IMR-90 (cell line): ENCODE data around the gene VAC14. TPM values are rescaled to one million over a fixed set of nuclear protein-coding genes. Genes with fewer than 3 reads are reported as not detected.

ENCODE experiments used
- ATAC-seq: fragments of 200-7000 bp; cut with Tn5 transposase; 2 replicates; pipeline ENCODE4 v1.9.1; 2020; ENCODE audit warnings: low read depth, mild to moderate bottlenecking, moderate library complexity
- BruUV-seq: library from RNA; stranded (reverse); fragments of 400-500 nt; replicated peaks from 2 replicates; lab custom pipeline; 2021; lab: Mats Ljungman, UMichigan
- CTCF ChIA-PET: fragments of 300-600 bp; formaldehyde crosslinking; extraction: SDS; loops from one replicate; lab custom pipeline; 2021; ENCODE audit warnings: antibody characterized with exemption; lab: Yijun Ruan, JAX
- POLR2A ChIA-PET: fragments of 300-600 bp; sonication (Branson Sonifier 250); formaldehyde crosslinking; loops from one replicate; lab custom pipeline; 2022; ENCODE audit warnings: antibody characterized with exemption; ENCODE audit not compliant: unreplicated experiment; lab: Charles Lee
- DNase-seq: peaks from one replicate; pipeline ENCODE4 v3.0.0; 2013
- H2AFZ ChIP-seq: replicated peaks from 2 replicates; pipeline ENCODE3; 2013; ENCODE audit warnings: low read length, mild to moderate bottlenecking; ENCODE audit not compliant: poor library complexity
- H2AK5ac ChIP-seq: 2 replicates; pipeline ENCODE4 v1.6.1; 2013; ENCODE audit warnings: low read depth, low read length, inconsistent platforms
- H2AK9ac ChIP-seq: replicated peaks from 2 replicates; pipeline ENCODE3; 2013; ENCODE audit warnings: mild to moderate bottlenecking, low read depth, low read length, moderate library complexity; ENCODE audit not compliant: poor library complexity
- H2BK120ac ChIP-seq: 2 replicates; pipeline ENCODE4 v1.6.1; 2013; ENCODE audit warnings: low read depth, low read length, inconsistent platforms
- H2BK15ac ChIP-seq: 3 replicates; pipeline ENCODE4 v1.6.1; 2013; ENCODE audit warnings: low read depth, low read length, inconsistent platforms
- H2BK20ac ChIP-seq: 2 replicates; pipeline ENCODE4 v1.6.1; 2013; ENCODE audit warnings: low read depth, mild to moderate bottlenecking, inconsistent platforms, low read length, moderate library complexity
- H2BK5ac ChIP-seq: 2 replicates; pipeline ENCODE4 v1.6.1; 2013; ENCODE audit warnings: mild to moderate bottlenecking, low read depth, low read length, inconsistent platforms; ENCODE audit not compliant: poor library complexity, severe bottlenecking
- H3K14ac ChIP-seq: replicated peaks from 2 replicates; pipeline ENCODE4 v1.6.1; 2013; ENCODE audit warnings: low read depth, low read length, inconsistent platforms
- H3K18ac ChIP-seq: 2 replicates; pipeline ENCODE4 v1.6.1; 2013; ENCODE audit warnings: low read depth, low read length, control low read depth
- H3K23ac ChIP-seq: 2 replicates; pipeline ENCODE4 v1.6.1; 2013; ENCODE audit warnings: low read depth, low read length, inconsistent platforms
- H3K27ac ChIP-seq: 2 replicates; pipeline ENCODE4 v1.5.1; 2013; ENCODE audit warnings: mild to moderate bottlenecking, control low read depth, low read length; ENCODE audit not compliant: insufficient read depth
- H3K27me3 ChIP-seq: 2 replicates; pipeline ENCODE4 v1.6.1; 2013; ENCODE audit warnings: low read length; ENCODE audit not compliant: control insufficient read depth, insufficient read depth
- H3K36me3 ChIP-seq: 2 replicates; pipeline ENCODE4 v1.6.1; 2013; ENCODE audit warnings: low read length, mixed read lengths; ENCODE audit not compliant: control insufficient read depth, insufficient read depth
- H3K4ac ChIP-seq: 2 replicates; pipeline ENCODE4 v1.6.1; 2013; ENCODE audit warnings: low read depth, low read length, inconsistent platforms
- H3K4me1 ChIP-seq: 2 replicates; pipeline ENCODE4 v1.6.1; 2013; ENCODE audit warnings: low read length, mixed read lengths; ENCODE audit not compliant: control insufficient read depth, insufficient read depth
- H3K4me2 ChIP-seq: 2 replicates; pipeline ENCODE4 v1.6.1; 2013; ENCODE audit warnings: low read depth, mild to moderate bottlenecking, control low read depth, low read length, moderate library complexity
- H3K4me3 ChIP-seq: 2 replicates; pipeline ENCODE4 v1.5.1; 2013; ENCODE audit warnings: low read depth, mild to moderate bottlenecking, control low read depth, low read length, moderate library complexity; ENCODE audit not compliant: insufficient read depth
- H3K56ac ChIP-seq: 2 replicates; pipeline ENCODE4 v1.6.1; 2013; ENCODE audit warnings: low read length, inconsistent platforms; ENCODE audit not compliant: insufficient read depth; ENCODE audit errors: extremely low read depth
- H3K79me1 ChIP-seq, 2 experiments: 2 replicates each; pipeline ENCODE4 v1.6.1; 2013; ENCODE audit warnings: low read length in 2 of 2, inconsistent platforms in 1 of 2, low read depth in 1 of 2
- H3K9ac ChIP-seq: 2 replicates; pipeline ENCODE4 v1.6.1; 2013; ENCODE audit warnings: low read depth, low read length, control low read depth
- H3K9me1 ChIP-seq: 2 replicates; pipeline ENCODE4 v1.6.1; 2013; ENCODE audit warnings: low read length, inconsistent platforms; ENCODE audit not compliant: insufficient read depth
- H3K9me3 ChIP-seq: 2 replicates; pipeline ENCODE4 v1.6.1; 2013; ENCODE audit warnings: low read length; ENCODE audit not compliant: control insufficient read depth, insufficient read depth
- H4K20me1 ChIP-seq: 2 replicates; pipeline ENCODE4 v1.6.1; 2013; ENCODE audit warnings: low read length, inconsistent platforms; ENCODE audit not compliant: insufficient read depth
- H4K5ac ChIP-seq: 2 replicates; pipeline ENCODE4 v1.6.1; 2013; ENCODE audit warnings: mild to moderate bottlenecking, low read depth, low read length, control low read depth
- H4K8ac ChIP-seq, 2 experiments: 2 replicates each; pipeline ENCODE4 v1.6.1; 2013; ENCODE audit warnings: low read depth in 2 of 2, low read length in 2 of 2, control low read depth in 1 of 2, inconsistent platforms in 1 of 2
- H4K91ac ChIP-seq: 2 replicates; pipeline ENCODE4 v1.6.1; 2013; ENCODE audit warnings: low read depth, low read length, inconsistent platforms; ENCODE audit not compliant: insufficient read depth
- BHLHE40 ChIP-seq: fragments of 150-350 bp; IDR thresholded peaks from 2 replicates; pipeline ENCODE4 v1.6.1; 2016; ENCODE audit warnings: mild to moderate bottlenecking, low read depth, low read length
- MAFK ChIP-seq: IDR thresholded peaks from 2 replicates; pipeline ENCODE4 v1.6.1; 2012; ENCODE audit warnings: low read depth, low read length, improper control_type of control experiment
- NFE2L2 ChIP-seq: fragments of 150-350 bp; IDR thresholded peaks from 2 replicates; pipeline ENCODE4 v1.6.1; 2016; ENCODE audit warnings: low read depth, mild to moderate bottlenecking, low read length
- RCOR1 ChIP-seq: IDR thresholded peaks from 2 replicates; pipeline ENCODE4 v1.6.1; 2012; ENCODE audit warnings: mild to moderate bottlenecking, low read length, improper control_type of control experiment; ENCODE audit not compliant: insufficient replicate concordance
- USF2 ChIP-seq: fragments of 150-350 bp; IDR thresholded peaks from 2 replicates; pipeline ENCODE4 v1.6.1; 2017; ENCODE audit warnings: mild to moderate bottlenecking, antibody characterized with exemption, low read length, low read depth
- WGBS, 2 experiments: methylation state at CpG; one replicate each; pipeline versions ENCODE4 v1.1.5 to v1.1.7; 2013; ENCODE audit warnings: missing lambda C conversion rate in 2 of 2; ENCODE audit not compliant: insufficient read length in 1 of 2; ENCODE audit errors: extremely low coverage in 2 of 2; 5-methylcytosine and 5-hydroxymethylcytosine counted together
- dilution Hi-C: fragments of 300-500 bp; cut with HindIII; formaldehyde crosslinking; loops from one replicate; pipeline ENCODE4 v1.14.3; 2018; ENCODE audit warnings: low sequenced_read_pairs; ENCODE audit not compliant: unreplicated experiment
- in situ Hi-C: fragments of 300-500 bp; cut with MboI; formaldehyde crosslinking; loops from 3 replicates; pipeline ENCODE4 v1.14.3; 2019; ENCODE audit warnings: low sequenced_read_pairs, inconsistent platforms, mixed read lengths
- intact Hi-C: fragments of 100-400 bp; cut with micrococcal nuclease; formaldehyde crosslinking; loops from 2 replicates; pipeline ENCODE4 v1.10.0; 2022
- polyA plus RNA-seq, 3 experiments: library from polyadenylated mRNA; depleted of rRNA; stranded (reverse); fragments of >200 nt; gene quantifications; 2 replicates each; pipeline ENCODE4 v1.2.3, GENCODE V29; 2012; ENCODE audit warnings: low replicate concordance in 1 of 3
- total RNA-seq: library from RNA; depleted of rRNA; stranded (reverse); fragments of >200 nt; gene quantifications from 2 replicates; pipeline ENCODE4 v1.2.3, GENCODE V29; 2012

VAC14 gene
- total and polyA plus RNA-seq, 2 of the 4 experiments (the other 2 are of a cell fraction) = 21.1 to 40.2 TPM

GRCh38 chr16:70652322-70652721 is 148.6 kb downstream of the VAC14 start:
- Histone ChIP-seq H3K4me1 (peaks cover 3% of the 10 kb centered on the region), H4K5ac (no peak overlapping the region), H2BK5ac (no peak overlapping the region), H3K4me3 (no peak overlapping the region), H4K8ac (no peak overlapping the region), H3K23ac (no peak overlapping the region), H3K9me3 (no peaks in the 10 kb centered on the region), H3K27me3 (no peaks in the 10 kb centered on the region), H2AFZ (no peak overlapping the region), H2AK9ac (no peak overlapping the region), H2BK15ac (no peak overlapping the region), H3K36me3 (no peaks in the 10 kb centered on the region), H3K79me1 (no peaks in the 10 kb centered on the region), H3K56ac (no peak overlapping the region), H3K4ac (no peak overlapping the region), H2BK20ac (no peak overlapping the region), H2AK5ac (no peak overlapping the region), H3K9ac (no peak overlapping the region), H3K18ac (no peak overlapping the region), H3K9me1 (no peaks in the 10 kb centered on the region; the same call in 1 of the 2 replicates), H2BK120ac (no peak overlapping the region; the same call in 1 of the 2 replicates), H3K27ac (no peak overlapping the region), H4K91ac (no peak overlapping the region), H3K14ac (no peak overlapping the region), H4K20me1 (no peaks in the 10 kb centered on the region), H3K4me2 (no peak overlapping the region)
- POLR2A ChIA-PET = interaction anchor here (0.5 kb wide), 1 partner anchor 122 kb away, joined by 6 read pairs; no protein-coding TSS in a partner anchor
- WGBS, 2 experiments = no CpG with 5 or more reads among the region's 2 CpGs
- in situ Hi-C loops (loop anchor here (5.0 kb wide), 2 partner anchors 80 to 120 kb away; no protein-coding TSS in a partner anchor), dilution Hi-C loops (no loop called here), intact Hi-C loops (loop anchor here (2.0 to 5.0 kb wide), 3 partner anchors 80 to 270 kb away; no protein-coding TSS in a partner anchor)
- TF ChIP-seq NFE2L2 (peak; percentile 52; the same call in 1 of the 2 replicates), MAFK (0 out of 2 replicates have a peak, but pooled peaks have one; percentile 7), RCOR1 (no peak), BHLHE40 (no peak), USF2 (no peak)
- CTCF ChIA-PET = interaction anchor here (0.9 kb wide), 1 partner anchor 51 kb away, joined by 3 read pairs; no protein-coding TSS in a partner anchor
- BruUV-seq = no TSS peak
- ATAC-seq = no peak
- DNase-seq = no peak
